WTC11 (cell line): ENCODE data around the gene TM7SF3. TPM values are rescaled to one million over a fixed set of nuclear protein-coding genes. Genes with fewer than 3 reads are reported as not detected.

Experiments used
- ATAC-seq: fragments of 200-7000 bp; cut with Tn5 transposase; 2 replicates; pipeline ENCODE4 v1.10.0; 2021; ENCODE audit warnings: mild to moderate bottlenecking, moderate library complexity
- CTCF ChIA-PET: fragments of 300-600 bp; sonication (Branson Sonifier 250); formaldehyde crosslinking; loops from one replicate; lab custom pipeline; 2021; ENCODE audit warnings: antibody characterized with exemption; lab: Charles Lee
- POLR2A ChIA-PET: fragments of 350-600 bp; sonication (Branson Sonifier 250); formaldehyde crosslinking; loops from one replicate; lab custom pipeline; 2021; ENCODE audit warnings: antibody characterized with exemption; lab: Charles Lee
- DNase-seq: peaks from one replicate; pipeline ENCODE4 v3.0.0; 2021; ENCODE audit warnings: low spot score
- H3K27ac Mint-ChIP-seq: 2 replicates; pipeline ENCODE4 v1.8.0; 2021; ENCODE audit warnings: mixed read lengths
- H3K27me3 Mint-ChIP-seq: 2 replicates; pipeline ENCODE4 v1.8.0; 2021; ENCODE audit warnings: low read depth, mild to moderate bottlenecking, moderate library complexity, mixed read lengths
- H3K36me3 Mint-ChIP-seq: 2 replicates; pipeline ENCODE4 v1.8.0; 2021; ENCODE audit warnings: mixed read lengths
- H3K4me1 Mint-ChIP-seq: 2 replicates; pipeline ENCODE4 v1.8.0; 2022; ENCODE audit warnings: mixed read lengths
- H3K4me3 Mint-ChIP-seq: 2 replicates; pipeline ENCODE4 v1.8.0; 2021; ENCODE audit warnings: mild to moderate bottlenecking, moderate library complexity, mixed read lengths
- H3K9me3 Mint-ChIP-seq: 2 replicates; pipeline ENCODE4 v1.8.0; 2021; ENCODE audit warnings: mixed read lengths
- ESRRA ChIP-seq: sonication (generic); formaldehyde crosslinking; IDR thresholded peaks from 2 replicates; pipeline ENCODE4 v1.8.1; 2022; ENCODE audit warnings: mild to moderate bottlenecking, missing genetic modification reagents, borderline replicate concordance
- GABPB1 ChIP-seq: sonication (generic); formaldehyde crosslinking; IDR thresholded peaks from 2 replicates; pipeline ENCODE4 v1.8.1; 2023; ENCODE audit warnings: mild to moderate bottlenecking, missing genetic modification reagents
- JAZF1 ChIP-seq: fragments of 250-450 bp; sonication (Bioruptor Pico); IDR thresholded peaks from 2 replicates; pipeline ENCODE4 v1.9.0; 2021; ENCODE audit warnings: moderate library complexity, mild to moderate bottlenecking, inconsistent platforms
- NFE2L1 ChIP-seq: sonication (generic); formaldehyde crosslinking; IDR thresholded peaks from 2 replicates; pipeline ENCODE4 v1.8.1; 2023; ENCODE audit warnings: missing genetic modification reagents
- NFYB ChIP-seq: sonication (generic); formaldehyde crosslinking; conservative IDR thresholded peaks from 2 replicates; pipeline ENCODE4 v1.8.0; 2022; ENCODE audit warnings: low read depth, missing genetic modification reagents
- NR3C1 ChIP-seq: sonication (generic); formaldehyde crosslinking; conservative IDR thresholded peaks from 2 replicates; pipeline ENCODE4 v1.8.1; 2023; ENCODE audit warnings: low read depth, mild to moderate bottlenecking, missing genetic modification reagents
- OVOL2 ChIP-seq: fragments of 250-450 bp; sonication (Bioruptor Pico); IDR thresholded peaks from 2 replicates; pipeline ENCODE4 v1.9.0; 2021; ENCODE audit warnings: mild to moderate bottlenecking, borderline replicate concordance
- PRRX2 ChIP-seq: fragments of 250-450 bp; sonication (Bioruptor Pico); IDR thresholded peaks from 2 replicates; pipeline ENCODE4 v1.8.0; 2021; ENCODE audit warnings: mild to moderate bottlenecking
- SMAD4 ChIP-seq: sonication (generic); formaldehyde crosslinking; IDR thresholded peaks from 2 replicates; pipeline ENCODE4 v1.8.0; 2022; ENCODE audit warnings: mild to moderate bottlenecking, missing genetic modification reagents
- TP53 ChIP-seq: sonication (generic); formaldehyde crosslinking; IDR thresholded peaks from 2 replicates; pipeline ENCODE4 v1.8.1; 2023; ENCODE audit warnings: mild to moderate bottlenecking, missing genetic modification reagents
- ZNF396 ChIP-seq: fragments of 250-450 bp; sonication (Bioruptor Pico); IDR thresholded peaks from 2 replicates; pipeline ENCODE4 v1.8.0; 2021; ENCODE audit warnings: mild to moderate bottlenecking, moderate library complexity, borderline replicate concordance
- total RNA-seq: library from RNA; stranded (reverse); gene quantifications from 3 replicates; pipeline ENCODE4 v1.2.3, GENCODE V29; 2021
- TF ChIP-seq, protein P1 (sequence below): sonication (generic); formaldehyde crosslinking; IDR thresholded peaks from 2 replicates; pipeline ENCODE4 v1.8.0; 2022; ENCODE audit warnings: mild to moderate bottlenecking, missing genetic modification reagents
- TF ChIP-seq, protein P2 (sequence below): sonication (generic); formaldehyde crosslinking; IDR thresholded peaks from 2 replicates; pipeline ENCODE4 v1.8.0; 2023; ENCODE audit warnings: missing genetic modification reagents, mild to moderate bottlenecking, borderline replicate concordance
- TF ChIP-seq, protein P3 (sequence below): sonication (generic); formaldehyde crosslinking; IDR thresholded peaks from 2 replicates; pipeline ENCODE4 v1.8.0; 2022; ENCODE audit warnings: mild to moderate bottlenecking, missing genetic modification reagents
- TF ChIP-seq, protein P4 (sequence below): sonication (generic); formaldehyde crosslinking; IDR thresholded peaks from 2 replicates; pipeline ENCODE4 v1.8.1; 2023; ENCODE audit warnings: mild to moderate bottlenecking, missing genetic modification reagents
- TF ChIP-seq, protein P5 (sequence below): fragments of 250-450 bp; sonication (Bioruptor Pico); IDR thresholded peaks from 2 replicates; pipeline ENCODE4 v1.9.0; 2021; ENCODE audit warnings: mild to moderate bottlenecking
- TF ChIP-seq, protein P6 (sequence below): sonication (generic); formaldehyde crosslinking; IDR thresholded peaks from 2 replicates; pipeline ENCODE4 v1.8.1; 2022; ENCODE audit warnings: low read depth, missing genetic modification reagents, borderline replicate concordance
- TF ChIP-seq, protein P7 (sequence below): sonication (generic); formaldehyde crosslinking; IDR thresholded peaks from 2 replicates; pipeline ENCODE4 v1.8.0; 2023; ENCODE audit warnings: missing genetic modification reagents

Gene TM7SF3
- total RNA-seq, 1 experiment from 2014 or later, result 75.3 TPM

DNA sequence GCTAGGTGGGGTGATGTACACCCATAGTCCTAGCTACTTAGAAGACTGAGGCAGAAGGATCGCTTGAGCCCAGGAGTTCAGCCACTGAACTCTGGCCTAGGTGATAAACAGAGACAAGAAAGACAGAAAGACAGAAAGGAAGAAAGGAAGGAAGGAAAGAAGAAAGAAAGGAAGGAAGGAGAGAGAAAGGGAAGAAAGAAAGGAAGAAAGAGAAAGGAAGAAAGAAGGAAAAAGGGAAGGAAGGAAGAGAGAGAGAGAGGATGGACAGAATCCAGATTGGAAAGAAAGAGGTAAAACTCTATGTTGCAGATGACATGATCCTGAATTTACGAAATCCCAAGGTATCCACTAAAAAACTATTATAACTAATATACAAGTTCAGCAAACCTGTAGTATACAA, 84.6 kb downstream of the TM7SF3 start:
- Mint-ChIP-seq H3K4me3 (no peak overlapping the region), H3K9me3 (no peaks in the 10 kb centered on the region), H3K4me1 (no peaks in the 10 kb centered on the region), H3K27me3 (no peaks in the 10 kb centered on the region), H3K36me3 (peaks cover 35% of the 10 kb centered on the region), H3K27ac (no peak overlapping the region)
- ChIA-PET CTCF (interaction anchor here (0.6 kb wide), 1 partner anchor 10 kb away, joined by 4 read pairs; no protein-coding TSS in a partner anchor), POLR2A (no interaction called here)
- no peak for ATAC-seq
- TF ChIP-seq TP53 (CRISPR knock-in tag), result no peak
- TF ChIP-seq GABPB1 (CRISPR knock-in tag), result no peak
- TF ChIP-seq, protein P1, sequence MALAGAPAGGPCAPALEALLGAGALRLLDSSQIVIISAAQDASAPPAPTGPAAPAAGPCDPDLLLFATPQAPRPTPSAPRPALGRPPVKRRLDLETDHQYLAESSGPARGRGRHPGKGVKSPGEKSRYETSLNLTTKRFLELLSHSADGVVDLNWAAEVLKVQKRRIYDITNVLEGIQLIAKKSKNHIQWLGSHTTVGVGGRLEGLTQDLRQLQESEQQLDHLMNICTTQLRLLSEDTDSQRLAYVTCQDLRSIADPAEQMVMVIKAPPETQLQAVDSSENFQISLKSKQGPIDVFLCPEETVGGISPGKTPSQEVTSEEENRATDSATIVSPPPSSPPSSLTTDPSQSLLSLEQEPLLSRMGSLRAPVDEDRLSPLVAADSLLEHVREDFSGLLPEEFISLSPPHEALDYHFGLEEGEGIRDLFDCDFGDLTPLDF (CRISPR knock-in tag), result no peak
- TF ChIP-seq, protein P2, sequence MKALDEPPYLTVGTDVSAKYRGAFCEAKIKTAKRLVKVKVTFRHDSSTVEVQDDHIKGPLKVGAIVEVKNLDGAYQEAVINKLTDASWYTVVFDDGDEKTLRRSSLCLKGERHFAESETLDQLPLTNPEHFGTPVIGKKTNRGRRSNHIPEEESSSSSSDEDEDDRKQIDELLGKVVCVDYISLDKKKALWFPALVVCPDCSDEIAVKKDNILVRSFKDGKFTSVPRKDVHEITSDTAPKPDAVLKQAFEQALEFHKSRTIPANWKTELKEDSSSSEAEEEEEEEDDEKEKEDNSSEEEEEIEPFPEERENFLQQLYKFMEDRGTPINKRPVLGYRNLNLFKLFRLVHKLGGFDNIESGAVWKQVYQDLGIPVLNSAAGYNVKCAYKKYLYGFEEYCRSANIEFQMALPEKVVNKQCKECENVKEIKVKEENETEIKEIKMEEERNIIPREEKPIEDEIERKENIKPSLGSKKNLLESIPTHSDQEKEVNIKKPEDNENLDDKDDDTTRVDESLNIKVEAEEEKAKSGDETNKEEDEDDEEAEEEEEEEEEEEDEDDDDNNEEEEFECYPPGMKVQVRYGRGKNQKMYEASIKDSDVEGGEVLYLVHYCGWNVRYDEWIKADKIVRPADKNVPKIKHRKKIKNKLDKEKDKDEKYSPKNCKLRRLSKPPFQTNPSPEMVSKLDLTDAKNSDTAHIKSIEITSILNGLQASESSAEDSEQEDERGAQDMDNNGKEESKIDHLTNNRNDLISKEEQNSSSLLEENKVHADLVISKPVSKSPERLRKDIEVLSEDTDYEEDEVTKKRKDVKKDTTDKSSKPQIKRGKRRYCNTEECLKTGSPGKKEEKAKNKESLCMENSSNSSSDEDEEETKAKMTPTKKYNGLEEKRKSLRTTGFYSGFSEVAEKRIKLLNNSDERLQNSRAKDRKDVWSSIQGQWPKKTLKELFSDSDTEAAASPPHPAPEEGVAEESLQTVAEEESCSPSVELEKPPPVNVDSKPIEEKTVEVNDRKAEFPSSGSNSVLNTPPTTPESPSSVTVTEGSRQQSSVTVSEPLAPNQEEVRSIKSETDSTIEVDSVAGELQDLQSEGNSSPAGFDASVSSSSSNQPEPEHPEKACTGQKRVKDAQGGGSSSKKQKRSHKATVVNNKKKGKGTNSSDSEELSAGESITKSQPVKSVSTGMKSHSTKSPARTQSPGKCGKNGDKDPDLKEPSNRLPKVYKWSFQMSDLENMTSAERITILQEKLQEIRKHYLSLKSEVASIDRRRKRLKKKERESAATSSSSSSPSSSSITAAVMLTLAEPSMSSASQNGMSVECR (CRISPR knock-in tag), result no peak
- TF ChIP-seq, protein P3, sequence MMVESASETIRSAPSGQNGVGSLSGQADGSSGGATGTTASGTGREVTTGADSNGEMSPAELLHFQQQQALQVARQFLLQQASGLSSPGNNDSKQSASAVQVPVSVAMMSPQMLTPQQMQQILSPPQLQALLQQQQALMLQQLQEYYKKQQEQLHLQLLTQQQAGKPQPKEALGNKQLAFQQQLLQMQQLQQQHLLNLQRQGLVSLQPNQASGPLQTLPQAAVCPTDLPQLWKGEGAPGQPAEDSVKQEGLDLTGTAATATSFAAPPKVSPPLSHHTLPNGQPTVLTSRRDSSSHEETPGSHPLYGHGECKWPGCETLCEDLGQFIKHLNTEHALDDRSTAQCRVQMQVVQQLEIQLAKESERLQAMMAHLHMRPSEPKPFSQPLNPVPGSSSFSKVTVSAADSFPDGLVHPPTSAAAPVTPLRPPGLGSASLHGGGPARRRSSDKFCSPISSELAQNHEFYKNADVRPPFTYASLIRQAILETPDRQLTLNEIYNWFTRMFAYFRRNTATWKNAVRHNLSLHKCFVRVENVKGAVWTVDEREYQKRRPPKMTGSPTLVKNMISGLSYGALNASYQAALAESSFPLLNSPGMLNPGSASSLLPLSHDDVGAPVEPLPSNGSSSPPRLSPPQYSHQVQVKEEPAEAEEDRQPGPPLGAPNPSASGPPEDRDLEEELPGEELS (CRISPR knock-in tag), result no peak
- TF ChIP-seq ESRRA (CRISPR knock-in tag), result no peak
- no peak for TF ChIP-seq ZNF396 (CRISPR knock-in tag)
- TF ChIP-seq PRRX2 (CRISPR knock-in tag), result no peak
- TF ChIP-seq, protein P4, sequence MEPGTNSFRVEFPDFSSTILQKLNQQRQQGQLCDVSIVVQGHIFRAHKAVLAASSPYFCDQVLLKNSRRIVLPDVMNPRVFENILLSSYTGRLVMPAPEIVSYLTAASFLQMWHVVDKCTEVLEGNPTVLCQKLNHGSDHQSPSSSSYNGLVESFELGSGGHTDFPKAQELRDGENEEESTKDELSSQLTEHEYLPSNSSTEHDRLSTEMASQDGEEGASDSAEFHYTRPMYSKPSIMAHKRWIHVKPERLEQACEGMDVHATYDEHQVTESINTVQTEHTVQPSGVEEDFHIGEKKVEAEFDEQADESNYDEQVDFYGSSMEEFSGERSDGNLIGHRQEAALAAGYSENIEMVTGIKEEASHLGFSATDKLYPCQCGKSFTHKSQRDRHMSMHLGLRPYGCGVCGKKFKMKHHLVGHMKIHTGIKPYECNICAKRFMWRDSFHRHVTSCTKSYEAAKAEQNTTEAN (CRISPR knock-in tag), result no peak
- no peak for TF ChIP-seq NFE2L1
- no peak for TF ChIP-seq NFYB
- TF ChIP-seq, protein P5, sequence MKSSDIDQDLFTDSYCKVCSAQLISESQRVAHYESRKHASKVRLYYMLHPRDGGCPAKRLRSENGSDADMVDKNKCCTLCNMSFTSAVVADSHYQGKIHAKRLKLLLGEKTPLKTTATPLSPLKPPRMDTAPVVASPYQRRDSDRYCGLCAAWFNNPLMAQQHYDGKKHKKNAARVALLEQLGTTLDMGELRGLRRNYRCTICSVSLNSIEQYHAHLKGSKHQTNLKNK (CRISPR knock-in tag), result no peak
- TF ChIP-seq SMAD4, result no peak
- TF ChIP-seq JAZF1 (CRISPR knock-in tag), result no peak
- TF ChIP-seq OVOL2 (CRISPR knock-in tag), result no peak
- no peak for TF ChIP-seq NR3C1 (CRISPR knock-in tag)
- TF ChIP-seq, protein P6, sequence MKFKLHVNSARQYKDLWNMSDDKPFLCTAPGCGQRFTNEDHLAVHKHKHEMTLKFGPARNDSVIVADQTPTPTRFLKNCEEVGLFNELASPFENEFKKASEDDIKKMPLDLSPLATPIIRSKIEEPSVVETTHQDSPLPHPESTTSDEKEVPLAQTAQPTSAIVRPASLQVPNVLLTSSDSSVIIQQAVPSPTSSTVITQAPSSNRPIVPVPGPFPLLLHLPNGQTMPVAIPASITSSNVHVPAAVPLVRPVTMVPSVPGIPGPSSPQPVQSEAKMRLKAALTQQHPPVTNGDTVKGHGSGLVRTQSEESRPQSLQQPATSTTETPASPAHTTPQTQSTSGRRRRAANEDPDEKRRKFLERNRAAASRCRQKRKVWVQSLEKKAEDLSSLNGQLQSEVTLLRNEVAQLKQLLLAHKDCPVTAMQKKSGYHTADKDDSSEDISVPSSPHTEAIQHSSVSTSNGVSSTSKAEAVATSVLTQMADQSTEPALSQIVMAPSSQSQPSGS, result no peak
- TF ChIP-seq, protein P7, sequence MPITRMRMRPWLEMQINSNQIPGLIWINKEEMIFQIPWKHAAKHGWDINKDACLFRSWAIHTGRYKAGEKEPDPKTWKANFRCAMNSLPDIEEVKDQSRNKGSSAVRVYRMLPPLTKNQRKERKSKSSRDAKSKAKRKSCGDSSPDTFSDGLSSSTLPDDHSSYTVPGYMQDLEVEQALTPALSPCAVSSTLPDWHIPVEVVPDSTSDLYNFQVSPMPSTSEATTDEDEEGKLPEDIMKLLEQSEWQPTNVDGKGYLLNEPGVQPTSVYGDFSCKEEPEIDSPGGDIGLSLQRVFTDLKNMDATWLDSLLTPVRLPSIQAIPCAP, result no peak
- TF ChIP-seq, all 79 proteins: peak for 0
- DNase-seq, result no peak
